Body of pancreas (tissue), 4 donors: ENCODE data around the gene CDH2. TPM values are rescaled to one million over a fixed set of nuclear protein-coding genes. Genes with fewer than 3 reads are reported as not detected.

Experiments used
- ATAC-seq: fragments of 150-250 bp; one replicate; pipeline ENCODE4 v1.9.1; 2016
- DNase-seq, 4 donors: peaks; one replicate each; pipeline ENCODE4 v3.0.0-alpha.2; 2019
- H3K27ac ChIP-seq, 4 donors: fragments of 200-600 bp; sonication (generic); 1 replicate in 3 of 4; 2 replicates in 1 of 4; pipeline versions ENCODE4 v1.5.1 to v1.6.1; 2016 to 2019; ENCODE audit warnings: mild to moderate bottlenecking in 1 of 4, mixed read lengths in 1 of 4, moderate library complexity in 1 of 4
- H3K27me3 ChIP-seq, 2 donors: fragments of 200-600 bp; sonication (generic); one replicate each; pipeline ENCODE4 v1.6.0; 2016; ENCODE audit warnings: mild to moderate bottlenecking in 1 of 2
- H3K36me3 ChIP-seq, 2 donors: fragments of 200-600 bp; sonication (generic); replicated peaks in 1 of 2; 2 replicates each; pipeline ENCODE4 v1.5.1; 2016; ENCODE audit warnings: low read depth in 2 of 2; ENCODE audit not compliant: insufficient read depth in 1 of 2
- H3K4me1 ChIP-seq: fragments of 200-600 bp; sonication (generic); one replicate; pipeline ENCODE4 v1.6.0; 2016
- H3K4me3 ChIP-seq, 2 donors: fragments of 200-600 bp; sonication (generic); 1 replicate in 1 of 2; 2 replicates in 1 of 2; pipeline ENCODE4 v1.5.1; 2016 to 2019
- H3K9me3 ChIP-seq, 3 donors: fragments of 200-600 bp; sonication (generic); 1 replicate in 2 of 3; 2 replicates in 1 of 3; pipeline ENCODE4 v1.5.1; 2016
- POLR2A ChIP-seq, 3 donors: fragments of 450-650 bp; IDR thresholded peaks; one replicate each; pipeline ENCODE4 v1.6.1; 2016; ENCODE audit warnings: antibody characterized with exemption in 3 of 3, mild to moderate bottlenecking in 2 of 3
- WGBS, 2 donors: methylation state at CpG; one replicate each; pipeline ENCODE4 v1.1.5; 2017; 5-methylcytosine and 5-hydroxymethylcytosine counted together
- intact Hi-C: fragments of 100-400 bp; cut with DNase I; formaldehyde crosslinking; loops from one replicate; pipeline ENCODE4 v1.15.1; 2023
- total RNA-seq, 2 donors: library from RNA; depleted of rRNA; stranded (reverse); fragments of >200 nt; gene quantifications; one replicate each; pipeline ENCODE4 v1.1.0, GENCODE V29; 2016
- TF ChIP-seq, protein P1 (sequence below), 7 experiments: fragments of 450-650 bp in 4 of 7; fragments of 200-600 bp in 3 of 7; sonication (generic) in 3 of 7; IDR thresholded peaks; one replicate each; pipeline ENCODE4 v1.5.1; 2016 to 2019; ENCODE audit warnings: antibody characterized with exemption in 7 of 7

The CDH2 gene
- total RNA-seq, 2 donors from 2014 or later, result 0.33 to 0.78 TPM

DNA sequence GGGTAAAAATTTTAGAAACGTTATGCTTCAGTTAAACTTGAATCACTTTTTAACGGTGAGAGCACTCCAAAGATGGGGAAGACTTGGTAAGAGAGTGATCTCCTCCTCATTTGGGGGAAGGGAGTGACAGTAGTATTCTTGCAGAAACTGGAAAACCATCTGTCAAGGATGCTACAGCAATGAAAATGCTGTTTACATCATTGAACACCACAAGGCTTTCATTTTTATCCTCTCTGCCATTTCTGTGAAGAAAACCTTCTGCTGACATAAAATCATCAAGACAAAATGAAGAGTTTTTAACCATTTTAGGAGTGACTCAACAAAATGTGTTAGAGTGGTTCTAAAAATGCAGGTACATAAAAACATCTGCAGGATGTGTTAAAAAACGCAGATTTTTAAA is 38.1 kb downstream of the CDH2 start:
- intact Hi-C loops, result no loop called here
- no peak for DNase-seq

DNA sequence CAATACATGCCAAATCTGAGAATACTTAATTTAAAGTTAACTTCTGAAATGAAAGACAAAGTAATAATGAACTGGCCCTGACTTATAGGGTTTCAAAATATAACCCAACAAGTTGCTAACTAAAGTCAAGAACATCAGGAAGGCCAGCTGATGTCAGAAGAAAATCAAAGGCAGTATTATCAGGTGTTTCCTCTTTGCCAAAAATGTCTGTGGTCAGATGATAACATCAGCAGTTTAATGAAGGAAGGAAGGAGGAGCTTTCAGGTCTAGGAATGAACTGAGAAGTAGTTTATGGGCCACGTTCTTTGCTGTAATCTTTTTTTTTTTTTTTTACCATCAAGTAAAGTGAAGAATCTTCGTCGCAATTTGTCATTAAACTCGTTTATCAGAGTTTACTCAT is 40.9 kb downstream of the CDH2 start:
- WGBS, 2 donors, result 51 to 52% methylated on average over 4 of the region's 4 CpGs
- TF ChIP-seq, protein P1, sequence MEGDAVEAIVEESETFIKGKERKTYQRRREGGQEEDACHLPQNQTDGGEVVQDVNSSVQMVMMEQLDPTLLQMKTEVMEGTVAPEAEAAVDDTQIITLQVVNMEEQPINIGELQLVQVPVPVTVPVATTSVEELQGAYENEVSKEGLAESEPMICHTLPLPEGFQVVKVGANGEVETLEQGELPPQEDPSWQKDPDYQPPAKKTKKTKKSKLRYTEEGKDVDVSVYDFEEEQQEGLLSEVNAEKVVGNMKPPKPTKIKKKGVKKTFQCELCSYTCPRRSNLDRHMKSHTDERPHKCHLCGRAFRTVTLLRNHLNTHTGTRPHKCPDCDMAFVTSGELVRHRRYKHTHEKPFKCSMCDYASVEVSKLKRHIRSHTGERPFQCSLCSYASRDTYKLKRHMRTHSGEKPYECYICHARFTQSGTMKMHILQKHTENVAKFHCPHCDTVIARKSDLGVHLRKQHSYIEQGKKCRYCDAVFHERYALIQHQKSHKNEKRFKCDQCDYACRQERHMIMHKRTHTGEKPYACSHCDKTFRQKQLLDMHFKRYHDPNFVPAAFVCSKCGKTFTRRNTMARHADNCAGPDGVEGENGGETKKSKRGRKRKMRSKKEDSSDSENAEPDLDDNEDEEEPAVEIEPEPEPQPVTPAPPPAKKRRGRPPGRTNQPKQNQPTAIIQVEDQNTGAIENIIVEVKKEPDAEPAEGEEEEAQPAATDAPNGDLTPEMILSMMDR (IDR thresholded peaks at IDR 0.05), result no peak
- TF ChIP-seq POLR2A (IDR thresholded peaks at IDR 0.05), result no peak
- Histone ChIP-seq H3K4me1 (no peaks in the 10 kb centered on the region), H3K36me3 (no peaks in the 10 kb centered on the region), H3K9me3 (no peaks in the 10 kb centered on the region), H3K4me3 (no peak overlapping the region), H3K27ac (no peak overlapping the region), H3K27me3 (no peaks in the 10 kb centered on the region)
- intact Hi-C loops, result no loop called here
- no peak for ATAC-seq
- DNase-seq, result no peak

More for the DNA sequence above, 38.1 kb downstream of the CDH2 start:
- Histone ChIP-seq H3K27ac (no peak overlapping the region), H3K9me3 (no peaks in the 10 kb centered on the region), H3K4me1 (no peaks in the 10 kb centered on the region), H3K36me3 (no peaks in the 10 kb centered on the region), H3K4me3 (no peak overlapping the region), H3K27me3 (no peaks in the 10 kb centered on the region)
- 57 to 68% methylated on average over 3 of the region's 3 CpGs for WGBS, 2 donors
- TF ChIP-seq POLR2A (IDR thresholded peaks at IDR 0.05), result no peak
- TF ChIP-seq, protein P1 (IDR thresholded peaks at IDR 0.05), result no peak
- ATAC-seq, result no peak

- H3K9me3 ChIP-seq, result no peaks in the 10 kb centered on the region
- ATAC-seq (no peak), DNase-seq (no peak)
- no peak overlapping the region for H3K27ac ChIP-seq
- no peaks in the 10 kb centered on the region for H3K36me3 ChIP-seq
- intact Hi-C loops, result no loop called here
- H3K4me3 ChIP-seq, result no peak overlapping the region
- no peaks in the 10 kb centered on the region for H3K27me3 ChIP-seq
- TF ChIP-seq, protein P1 (IDR thresholded peaks at IDR 0.05), result no peak
- no peak for TF ChIP-seq POLR2A (IDR thresholded peaks at IDR 0.05)
- 74 to 86% methylated on average over 7 of the region's 7 CpGs for WGBS, 2 donors
- H3K4me1 ChIP-seq, result no peaks in the 10 kb centered on the region
Measured at GRCh38 chr18:28134774-28135173, 42.2 kb downstream of the CDH2 start.

DNA sequence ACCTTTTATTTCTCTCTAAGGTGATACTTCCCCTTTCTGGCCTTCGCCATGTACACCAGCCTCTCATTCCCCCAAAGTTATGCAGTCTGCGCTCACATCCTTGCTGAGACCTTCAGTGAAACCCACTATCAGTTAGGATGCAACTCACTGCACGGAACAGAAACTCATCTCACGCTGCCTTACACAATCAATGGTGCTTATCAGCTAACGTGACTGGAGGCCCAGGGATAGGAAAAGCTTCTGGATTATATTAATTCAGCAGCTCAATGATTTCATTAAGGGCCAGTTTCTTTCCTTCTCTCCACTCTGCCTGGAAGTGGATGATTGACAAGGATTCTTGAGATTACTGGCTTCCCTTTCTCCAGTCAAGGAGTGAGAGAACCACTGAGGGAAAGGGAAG is 44.8 kb downstream of the CDH2 start:
- DNase-seq, result no peak
- H3K9me3 ChIP-seq, result no peaks in the 10 kb centered on the region
- TF ChIP-seq, protein P1 (IDR thresholded peaks at IDR 0.05), result no peak
- no peak for TF ChIP-seq POLR2A (IDR thresholded peaks at IDR 0.05)
- H3K4me3 ChIP-seq, result no peak overlapping the region
- 50 to 70% methylated on average over 5 of the region's 5 CpGs for WGBS, 2 donors
- intact Hi-C loops, result no loop called here
- H3K4me1 ChIP-seq, result peaks cover 7% of the 10 kb centered on the region
- no peaks in the 10 kb centered on the region for H3K36me3 ChIP-seq
- H3K27ac ChIP-seq, result no peak overlapping the region
- no peak for ATAC-seq
- H3K27me3 ChIP-seq, result no peaks in the 10 kb centered on the region

- ATAC-seq, result no peak
- Histone ChIP-seq H3K4me1 (peaks cover 8% of the 10 kb centered on the region), H3K27ac (no peak overlapping the region), H3K27me3 (no peaks in the 10 kb centered on the region), H3K9me3 (no peaks in the 10 kb centered on the region), H3K36me3 (no peaks in the 10 kb centered on the region), H3K4me3 (no peak overlapping the region)
- intact Hi-C loops, result no loop called here
- no peak for DNase-seq
- WGBS, 2 donors, result 69% methylated on average over 3 of the region's 3 CpGs
- TF ChIP-seq POLR2A (IDR thresholded peaks at IDR 0.05), result no peak
- TF ChIP-seq, protein P1 (IDR thresholded peaks at IDR 0.05), result no peak
Measured at GRCh38 chr18:28128659-28128980, 48.3 kb downstream of the CDH2 start.
